Loucy (cell line): ENCODE data around the gene DLX1.

ENCODE experiments used
- EZH2phosphoT487 ChIP-seq: fragments of 200-600 bp; IDR thresholded peaks from 2 replicates; pipeline ENCODE4 v1.6.1; 2018; ENCODE audit warnings: antibody characterized with exemption, mild to moderate bottlenecking, moderate library complexity, borderline replicate concordance
- TF ChIP-seq, protein P1 (sequence below): fragments of 200-600 bp; sonication (generic); conservative IDR thresholded peaks from 2 replicates; pipeline ENCODE4 v1.5.1; 2014; ENCODE audit warnings: mild to moderate bottlenecking, antibody characterized with exemption, low read length

DNA sequence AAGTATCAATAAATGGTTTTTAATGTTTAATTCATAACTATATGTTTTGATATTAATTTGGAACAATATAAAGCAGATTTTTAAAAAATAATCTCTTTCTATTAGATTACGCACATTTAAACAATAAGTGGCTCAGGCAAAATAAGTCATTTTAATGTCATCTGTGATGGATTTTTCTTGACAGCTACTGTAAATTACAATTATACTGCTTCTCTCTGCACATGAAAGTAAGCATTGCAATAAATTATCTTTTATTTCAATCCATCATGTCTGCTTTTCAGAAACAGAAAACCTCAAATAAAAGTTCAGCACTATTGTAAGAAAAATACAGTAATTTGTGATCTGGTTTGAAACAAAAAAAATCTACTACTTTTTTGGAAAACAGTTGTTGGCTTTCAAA is 11.1 kb upstream of the DLX1 start:
- TF ChIP-seq, protein P1, sequence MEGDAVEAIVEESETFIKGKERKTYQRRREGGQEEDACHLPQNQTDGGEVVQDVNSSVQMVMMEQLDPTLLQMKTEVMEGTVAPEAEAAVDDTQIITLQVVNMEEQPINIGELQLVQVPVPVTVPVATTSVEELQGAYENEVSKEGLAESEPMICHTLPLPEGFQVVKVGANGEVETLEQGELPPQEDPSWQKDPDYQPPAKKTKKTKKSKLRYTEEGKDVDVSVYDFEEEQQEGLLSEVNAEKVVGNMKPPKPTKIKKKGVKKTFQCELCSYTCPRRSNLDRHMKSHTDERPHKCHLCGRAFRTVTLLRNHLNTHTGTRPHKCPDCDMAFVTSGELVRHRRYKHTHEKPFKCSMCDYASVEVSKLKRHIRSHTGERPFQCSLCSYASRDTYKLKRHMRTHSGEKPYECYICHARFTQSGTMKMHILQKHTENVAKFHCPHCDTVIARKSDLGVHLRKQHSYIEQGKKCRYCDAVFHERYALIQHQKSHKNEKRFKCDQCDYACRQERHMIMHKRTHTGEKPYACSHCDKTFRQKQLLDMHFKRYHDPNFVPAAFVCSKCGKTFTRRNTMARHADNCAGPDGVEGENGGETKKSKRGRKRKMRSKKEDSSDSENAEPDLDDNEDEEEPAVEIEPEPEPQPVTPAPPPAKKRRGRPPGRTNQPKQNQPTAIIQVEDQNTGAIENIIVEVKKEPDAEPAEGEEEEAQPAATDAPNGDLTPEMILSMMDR = no peak
- TF ChIP-seq EZH2phosphoT487 = no peak
